ENCODE results near the gene SDK2.

The SDK2 gene

GRCh38 chr17:73545109-73546032 is 98.9 kb downstream of the SDK2 start:
- no peak for DNase-seq (ENCODE audit: low read depth in 1 of 2, low spot score in 1 of 2)
- Histone ChIP-seq H3K4me3 (replicated peaks; ENCODE audit: insufficient read depth, low read length) (no peak overlapping the region), H3K27ac (replicated peaks) (no peak overlapping the region), H3K27me3 (ENCODE audit: insufficient read depth, poor library complexity, severe bottlenecking) (no peaks in the 10 kb centered on the region)
- TF ChIP-seq POLR2AphosphoS5 (IDR thresholded peaks at IDR 0.05; ENCODE audit: low read depth) (no peak), REST (IDR thresholded peaks at IDR 0.05; ENCODE audit: insufficient replicate concordance, low read depth) (no peak), SPI1 (IDR thresholded peaks at IDR 0.05; ENCODE audit: borderline replicate concordance, low read depth) (no peak), CTCF (IDR thresholded peaks at IDR 0.05; ENCODE audit: insufficient read depth, low read length) (no peak), GABPA (IDR thresholded peaks at IDR 0.05; ENCODE audit: low read depth) (no peak)

GRCh38 chr17:73544333-73544732 is 99.9 kb downstream of the SDK2 start:
- Histone ChIP-seq H3K4me3 (replicated peaks; ENCODE audit: insufficient read depth, low read length) (no peak overlapping the region), H3K27me3 (ENCODE audit: insufficient read depth, poor library complexity, severe bottlenecking) (no peaks in the 10 kb centered on the region), H3K27ac (replicated peaks) (no peak overlapping the region)
- TF ChIP-seq REST (IDR thresholded peaks at IDR 0.05; ENCODE audit: insufficient replicate concordance, low read depth) = no peak
- TF ChIP-seq SPI1 (IDR thresholded peaks at IDR 0.05; ENCODE audit: borderline replicate concordance, low read depth) = no peak
- TF ChIP-seq GABPA (IDR thresholded peaks at IDR 0.05; ENCODE audit: low read depth) = no peak
- TF ChIP-seq POLR2AphosphoS5 (IDR thresholded peaks at IDR 0.05; ENCODE audit: low read depth) = no peak
- no peak for TF ChIP-seq CTCF (IDR thresholded peaks at IDR 0.05; ENCODE audit: insufficient read depth, low read length)
- DNase-seq (ENCODE audit: low read depth in 1 of 2, low spot score in 1 of 2) = no peak

GRCh38 chr17:73542323-73542722 is 101.9 kb downstream of the SDK2 start:
- no peak overlapping the region for H3K27ac ChIP-seq (replicated peaks)
- no peaks in the 10 kb centered on the region for H3K27me3 ChIP-seq (ENCODE audit: insufficient read depth, poor library complexity, severe bottlenecking)
- TF ChIP-seq GABPA (IDR thresholded peaks at IDR 0.05; ENCODE audit: low read depth) (no peak), CTCF (IDR thresholded peaks at IDR 0.05; ENCODE audit: insufficient read depth, low read length) (no peak), SPI1 (IDR thresholded peaks at IDR 0.05; ENCODE audit: borderline replicate concordance, low read depth) (no peak), REST (IDR thresholded peaks at IDR 0.05; ENCODE audit: insufficient replicate concordance, low read depth) (no peak), POLR2AphosphoS5 (IDR thresholded peaks at IDR 0.05; ENCODE audit: low read depth) (no peak)
- no peak for DNase-seq (ENCODE audit: low read depth in 1 of 2, low spot score in 1 of 2)
- H3K4me3 ChIP-seq (replicated peaks; ENCODE audit: insufficient read depth, low read length) = no peak overlapping the region
